ENCODE data around the gene LHFPL6.

Gene LHFPL6

DNA sequence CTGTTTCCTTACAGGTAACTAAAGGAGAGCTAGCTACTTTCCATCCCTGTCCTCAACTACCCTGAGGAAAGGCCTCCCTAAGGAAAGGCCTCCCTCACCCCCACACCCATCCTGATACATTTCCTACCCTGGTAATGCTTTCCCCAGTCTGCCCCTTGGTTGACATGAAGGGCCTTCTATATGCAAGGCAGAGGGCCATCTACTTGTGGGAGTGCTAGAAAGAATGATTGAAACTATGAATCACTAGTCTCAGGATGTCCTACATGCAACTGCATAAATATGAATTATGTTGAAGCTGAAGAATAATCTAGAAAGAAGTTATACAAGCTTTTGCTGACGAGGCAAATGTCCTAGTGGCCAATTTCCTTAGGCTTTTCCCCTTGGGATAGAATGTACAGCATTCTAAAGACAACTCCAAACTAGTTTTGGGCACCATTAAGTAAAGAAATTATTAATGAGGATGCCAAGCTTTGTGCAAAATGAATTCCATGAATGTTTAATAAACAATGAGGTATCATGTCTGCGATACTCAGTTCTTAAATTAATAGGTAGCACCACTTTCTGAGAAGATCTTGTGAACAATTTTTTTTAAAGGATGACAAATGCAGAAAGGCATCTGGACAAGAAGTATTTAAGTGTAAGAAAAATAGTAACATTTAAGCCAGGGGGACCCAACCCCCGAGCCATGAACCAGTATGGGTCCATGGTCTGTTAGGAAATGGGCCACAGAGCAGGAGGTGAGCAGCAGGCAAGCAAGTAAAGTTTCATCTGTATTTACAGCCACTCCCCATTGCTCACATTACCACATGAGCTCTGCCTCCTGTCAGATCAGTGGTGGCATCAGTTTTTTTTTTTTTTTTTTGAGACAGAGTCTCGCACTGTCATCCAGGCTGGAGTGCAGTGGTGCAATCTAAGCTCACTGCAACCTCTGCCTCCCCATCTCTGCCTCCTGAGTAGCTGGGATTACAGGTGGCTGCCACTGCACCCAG is 223.0 kb downstream of the LHFPL6 start:
- DNase-seq, result no peak

DNA sequence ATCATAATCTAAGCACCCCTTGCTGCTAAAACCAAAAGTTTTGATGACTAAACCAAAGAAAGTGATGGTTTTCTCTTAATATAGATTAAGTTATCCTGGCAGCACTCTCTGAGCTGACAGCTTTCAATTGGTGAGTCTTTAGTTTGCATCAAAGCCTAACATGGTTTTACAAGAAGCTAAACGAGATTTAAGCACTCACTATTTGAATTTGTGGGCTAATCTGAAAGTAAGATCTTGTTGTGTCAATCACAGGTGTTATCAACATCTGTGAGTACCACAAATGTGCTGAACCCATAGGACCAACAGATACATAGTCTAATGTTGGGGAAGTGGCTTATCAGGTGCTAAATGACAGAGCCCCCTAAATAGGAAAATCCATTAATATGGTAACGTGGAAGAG is 223.9 kb downstream of the LHFPL6 start:
- DNase-seq, result no peak

DNA sequence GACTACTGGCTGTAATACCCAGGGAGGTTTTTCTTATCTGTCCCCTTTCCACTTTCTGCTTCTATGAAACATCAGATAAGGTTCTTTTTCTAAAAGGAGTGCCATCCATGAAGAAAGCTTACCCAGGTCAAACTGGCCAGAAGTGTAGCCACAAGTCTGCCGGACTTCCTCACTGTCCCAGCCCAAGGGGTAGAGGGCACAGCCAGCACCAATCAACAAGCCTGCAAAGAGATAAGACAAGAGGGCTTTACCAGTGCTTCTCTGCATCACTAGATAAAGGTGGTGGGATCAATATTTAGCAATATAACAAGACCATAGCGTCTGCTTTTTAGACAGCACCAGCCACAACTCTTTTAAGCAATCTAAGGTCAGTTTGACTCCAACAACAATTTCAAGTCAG is 224.7 kb downstream of the LHFPL6 start:
- DNase-seq, result no peak

DNA sequence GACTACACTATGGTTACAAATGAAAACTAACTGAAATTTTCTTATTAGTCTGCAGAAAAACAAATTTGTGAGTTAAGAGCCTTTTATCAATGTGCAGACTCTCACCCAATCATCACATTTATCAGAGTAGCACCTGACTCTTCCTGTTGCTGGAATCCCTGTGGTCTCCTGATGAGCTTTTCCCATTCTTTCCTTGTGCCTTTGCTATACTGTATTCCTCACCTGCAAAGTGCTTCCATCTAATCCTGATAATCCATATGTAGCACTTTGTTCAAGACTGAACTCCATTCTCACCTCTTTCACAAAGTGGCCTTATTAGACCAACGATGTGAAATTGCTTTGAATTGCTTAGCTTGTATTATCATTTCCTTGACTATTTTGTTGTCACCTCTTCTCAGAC is 225.3 kb downstream of the LHFPL6 start:
- DNase-seq, result no peak

DNA sequence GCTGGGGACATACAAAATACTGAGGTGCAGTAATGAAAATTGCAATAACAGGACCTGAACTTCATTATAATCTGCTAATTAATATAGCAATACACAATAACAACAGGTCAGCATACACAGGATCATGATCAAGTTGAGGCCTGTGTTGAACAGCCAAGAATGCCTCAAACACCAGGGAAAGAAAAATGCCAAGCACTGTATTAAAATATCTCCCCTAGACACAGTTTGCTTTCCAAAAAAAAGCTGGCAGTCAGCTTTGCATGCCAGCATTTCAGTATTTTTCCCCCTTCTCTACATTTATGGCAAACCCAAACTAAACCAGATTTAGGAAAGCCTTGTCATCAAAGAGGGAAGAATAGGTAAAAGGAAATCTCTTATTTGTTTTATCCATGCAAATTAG is 226.9 kb downstream of the LHFPL6 start:
- DNase-seq, result no peak

DNA sequence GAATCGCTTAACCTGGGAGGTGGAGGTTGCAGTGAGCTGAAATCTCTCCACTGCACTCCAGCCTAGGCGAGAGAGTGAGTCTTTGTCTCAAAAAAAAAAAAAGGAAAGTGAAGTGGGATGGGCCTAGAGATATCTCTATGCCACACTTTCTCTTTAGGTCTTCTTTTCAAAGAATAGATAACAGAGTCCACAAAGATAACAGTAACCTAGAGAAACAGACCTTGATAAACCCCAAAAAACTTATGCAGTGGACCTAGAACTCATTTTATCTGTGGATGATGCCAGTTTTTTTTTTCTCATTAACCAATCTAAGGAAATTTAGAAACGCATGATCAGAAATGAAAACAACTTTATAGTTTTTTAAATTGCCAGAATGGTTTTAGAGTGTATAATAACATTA is 227.4 kb downstream of the LHFPL6 start:
- no peak for DNase-seq

DNA sequence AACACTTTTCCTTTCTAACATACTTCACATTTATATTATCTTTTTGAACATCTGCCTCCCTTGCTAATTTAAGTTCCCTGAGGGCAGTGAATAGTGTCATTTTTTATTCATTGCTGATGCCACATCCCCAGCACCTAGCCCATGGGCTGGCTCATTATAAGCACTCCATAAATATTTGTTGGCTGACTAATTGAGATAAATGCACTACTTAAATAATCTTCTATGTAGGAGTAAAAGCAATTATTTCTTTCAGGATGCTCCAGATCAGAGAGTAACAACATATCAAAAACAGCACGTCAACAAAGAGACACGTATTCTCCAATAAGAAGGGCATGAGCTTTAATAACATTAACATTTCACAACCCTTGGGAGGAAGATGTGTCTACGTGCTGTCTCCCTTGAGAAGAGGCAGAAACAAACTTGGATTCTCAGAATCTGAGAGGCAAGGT is 228.2 kb downstream of the LHFPL6 start:
- DNase-seq, result no peak

DNA sequence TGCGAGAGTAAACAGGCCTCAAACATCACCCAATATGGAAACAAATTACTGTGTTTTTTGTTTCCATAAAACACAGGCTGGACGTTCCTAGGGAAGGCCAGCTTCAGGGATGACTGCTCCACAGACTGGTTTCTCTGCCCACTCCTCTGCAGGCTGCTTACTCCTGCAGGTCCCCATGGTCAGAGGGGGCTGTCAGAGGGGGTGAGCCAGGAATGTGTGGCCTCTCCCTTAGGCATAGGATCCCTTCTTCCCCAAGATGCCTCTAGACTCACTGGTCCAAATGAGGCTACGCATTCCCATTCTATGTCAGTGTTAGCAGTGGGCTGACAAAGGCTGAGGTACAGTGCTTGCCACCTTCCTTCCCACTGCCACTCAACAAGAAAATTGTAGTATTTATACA is 229.8 kb downstream of the LHFPL6 start:
- no peak for DNase-seq

DNA sequence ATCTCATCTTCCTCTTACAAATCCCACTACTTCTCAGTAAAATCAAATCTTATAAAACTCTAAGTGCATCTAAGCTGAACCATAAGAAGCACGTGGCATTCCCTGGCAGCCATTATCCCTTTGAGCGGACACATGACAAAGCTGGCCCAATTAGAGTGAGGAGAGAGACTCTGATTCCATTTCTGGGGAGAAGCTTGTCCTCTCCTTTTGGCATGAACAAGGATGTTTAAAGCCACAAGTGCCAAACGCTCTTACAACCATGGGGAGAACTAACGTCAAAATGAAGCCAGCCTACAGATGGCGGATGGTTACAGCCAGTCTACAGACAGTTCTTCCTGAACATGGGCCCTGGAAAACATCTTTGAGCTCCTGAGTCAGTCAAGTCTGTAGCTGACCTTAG is 231.3 kb downstream of the LHFPL6 start:
- no peak for DNase-seq

DNA sequence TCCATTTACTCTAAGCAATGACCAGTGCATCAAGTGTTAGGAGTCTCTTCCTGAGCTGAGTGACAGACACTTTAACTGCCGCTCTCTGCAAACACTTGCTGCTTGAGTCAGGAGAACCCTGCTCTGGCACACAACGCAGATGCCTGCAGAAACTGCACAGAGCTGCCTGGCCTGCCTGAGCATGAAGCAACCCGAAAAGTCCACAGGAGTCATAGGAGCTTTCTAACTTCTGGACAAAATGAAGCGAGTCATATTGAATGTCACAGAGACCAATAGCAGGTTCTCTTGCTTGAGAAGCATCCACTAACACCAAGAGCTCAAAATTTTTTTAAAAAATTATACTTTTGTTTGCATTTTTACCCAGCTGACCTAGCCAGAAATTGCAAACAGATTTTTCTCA is 232.4 kb downstream of the LHFPL6 start:
- DNase-seq, result no peak

DNA sequence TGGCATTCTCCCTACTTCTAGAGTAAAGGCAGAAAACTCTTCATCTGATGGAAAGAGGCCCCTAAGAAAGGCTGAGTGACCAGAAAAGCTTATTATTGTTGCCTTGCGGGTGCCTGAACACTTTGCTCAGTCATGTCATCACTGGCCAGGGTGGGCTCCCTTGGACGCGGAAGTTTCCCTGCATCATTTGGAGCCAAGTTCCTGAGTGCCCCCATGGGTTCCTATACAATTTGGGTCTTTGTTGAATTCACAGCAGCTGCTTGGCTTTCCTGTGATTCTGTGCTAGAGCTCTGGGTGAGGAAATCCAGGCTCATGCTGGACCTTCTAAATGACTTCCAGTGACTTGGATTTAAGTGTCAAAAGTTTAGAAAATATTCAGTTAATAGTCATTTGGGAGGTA is 232.9 kb downstream of the LHFPL6 start:
- DNase-seq, result no peak

DNA sequence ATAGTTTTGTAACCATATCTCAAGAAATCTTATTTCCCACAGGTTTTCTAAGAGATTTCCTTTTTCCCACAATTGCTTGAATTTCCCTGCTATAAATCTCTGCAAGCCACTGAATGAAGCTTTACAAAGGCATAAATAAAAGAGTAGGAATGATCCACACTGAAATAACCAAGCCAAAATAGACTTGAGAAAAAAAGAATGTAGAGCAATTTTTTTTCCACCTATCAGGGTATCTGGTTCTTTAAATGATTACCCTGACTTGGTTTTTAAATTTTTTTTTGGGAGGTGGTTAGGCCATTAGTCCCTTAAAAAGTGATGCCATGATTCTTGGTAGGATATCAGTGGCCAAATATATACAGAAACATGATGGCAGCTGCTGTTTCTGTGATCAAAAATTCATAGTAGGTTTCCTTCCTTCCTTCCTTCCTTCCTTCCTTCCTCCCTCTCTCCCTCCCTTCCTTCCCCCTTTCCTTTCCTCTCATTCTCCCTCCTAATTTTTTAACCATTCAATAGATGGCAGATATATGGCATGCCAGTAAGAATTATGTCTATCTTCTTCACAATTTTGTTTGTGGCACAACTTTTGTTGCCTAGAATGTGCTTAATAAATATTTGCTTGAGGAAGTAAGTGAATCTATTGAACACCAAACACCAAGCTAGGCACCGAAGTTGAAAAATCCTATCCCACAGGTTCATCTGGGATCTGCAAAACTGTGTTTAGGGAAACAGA is 233.7 kb downstream of the LHFPL6 start:
- no peak for DNase-seq

DNA sequence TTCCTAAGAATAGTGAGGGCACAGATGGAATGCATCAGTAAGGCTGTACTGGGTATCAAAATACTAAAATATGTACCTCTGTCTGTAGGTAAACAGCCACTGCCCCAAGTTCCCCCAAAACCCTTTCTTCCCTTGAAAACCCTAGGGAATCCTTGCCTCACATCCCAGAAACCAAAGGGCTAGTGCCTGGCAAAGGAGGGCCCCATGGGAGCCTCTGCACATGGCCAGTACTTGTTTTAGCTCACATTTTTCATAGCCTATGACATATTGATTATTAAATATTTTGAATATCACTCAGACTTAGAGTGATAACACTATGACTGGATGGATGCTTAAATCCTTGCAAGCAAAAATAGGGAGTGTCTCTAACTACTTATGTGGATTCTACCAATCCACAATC is 237.1 kb downstream of the LHFPL6 start:
- no peak for DNase-seq

DNA sequence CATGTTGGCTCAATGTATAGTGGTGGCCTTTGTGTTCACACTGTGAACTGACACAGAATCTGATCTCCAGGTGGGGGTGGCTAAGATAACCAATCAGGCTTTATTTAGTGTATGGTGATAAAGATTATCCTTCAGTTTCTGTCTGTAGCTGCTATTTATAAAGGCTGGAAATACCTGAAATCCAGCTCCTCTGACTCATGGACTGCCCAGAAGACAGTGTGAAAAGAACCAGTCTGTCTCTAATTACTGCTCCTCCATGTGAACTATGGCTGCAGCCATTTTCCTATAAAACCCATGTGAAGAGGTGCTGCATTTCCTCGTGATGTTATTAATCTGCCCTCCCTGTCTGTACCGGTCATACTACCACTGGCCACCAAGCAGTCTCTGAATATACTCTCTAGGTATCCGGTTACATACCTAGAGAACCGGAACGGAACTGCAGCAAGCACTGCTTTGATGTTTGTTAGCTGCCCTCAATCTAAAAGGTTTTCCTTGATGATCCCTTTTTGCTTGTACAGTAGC is 238.0 kb downstream of the LHFPL6 start:
- no peak for DNase-seq

DNA sequence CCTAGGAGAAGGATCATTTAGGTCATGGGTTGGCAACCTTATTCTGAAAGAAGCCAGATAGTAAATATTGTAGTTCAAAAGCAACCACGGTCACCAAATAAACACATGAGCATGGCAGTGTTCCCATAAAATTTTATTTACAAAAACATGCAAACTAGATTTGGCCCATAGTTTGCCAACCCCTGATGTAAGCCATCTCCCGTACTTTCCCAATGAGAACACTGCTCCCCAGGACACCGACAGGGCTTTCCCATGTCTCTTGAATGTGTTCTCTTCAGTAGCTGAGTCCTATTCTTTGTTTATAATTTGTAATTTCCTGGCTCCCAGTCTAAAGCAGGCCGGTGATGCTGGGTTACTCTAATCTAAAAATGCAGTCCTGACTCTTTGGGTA is 239.6 kb downstream of the LHFPL6 start:
- DNase-seq, result no peak

DNA sequence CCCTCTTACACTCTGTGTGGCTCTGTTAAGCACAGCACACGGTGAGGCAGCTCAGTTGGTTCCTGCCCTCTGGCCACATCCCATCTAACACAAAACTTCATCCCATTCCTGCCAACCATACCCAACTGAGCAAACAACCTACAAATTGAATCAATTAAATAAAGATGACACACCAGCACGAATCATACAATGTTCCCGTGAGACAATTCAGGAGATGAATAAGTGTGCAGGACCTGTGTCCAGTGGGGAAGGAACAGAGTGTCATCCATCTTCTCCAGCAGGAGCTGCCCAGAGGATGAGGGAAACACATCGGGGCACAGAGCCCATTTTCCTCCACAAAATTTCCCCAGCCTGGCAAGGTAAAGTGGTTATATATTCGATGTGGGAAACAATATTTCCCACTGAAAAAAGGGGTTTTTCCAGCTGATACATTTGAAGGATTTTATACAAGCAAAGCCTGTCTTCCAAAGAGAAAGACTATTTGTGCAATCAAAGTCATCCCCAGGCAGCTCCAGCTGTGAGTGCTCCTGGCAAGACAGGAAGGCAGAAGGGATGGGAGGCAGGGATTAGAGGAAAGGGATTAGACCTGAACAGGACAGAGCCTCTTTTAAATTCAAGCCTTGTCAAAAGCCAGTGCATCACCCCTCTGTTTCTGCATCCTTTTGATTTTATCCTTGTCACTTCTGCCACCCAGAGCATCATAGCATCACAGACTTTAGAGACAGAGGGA is 240.2 kb downstream of the LHFPL6 start:
- DNase-seq, result no peak

DNA sequence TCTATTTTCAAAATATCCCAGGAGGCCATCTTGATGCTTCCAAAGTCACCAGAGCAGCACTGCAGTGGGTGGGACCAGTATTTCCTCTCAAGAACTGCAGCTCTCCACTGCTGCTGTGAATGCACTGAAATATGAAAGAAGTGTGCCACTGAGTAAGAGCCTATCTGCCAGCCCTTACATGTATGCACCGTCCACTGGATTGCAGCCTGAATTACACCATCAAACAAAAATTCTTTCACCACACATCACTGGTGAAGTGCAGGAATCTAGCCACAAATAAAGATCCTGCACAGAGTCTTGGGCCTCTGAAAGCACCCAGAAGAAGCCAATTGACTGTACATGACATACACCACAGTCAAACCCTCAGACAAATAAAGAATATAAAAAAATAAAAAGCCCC is 249.0 kb downstream of the LHFPL6 start:
- no peak for DNase-seq

DNA sequence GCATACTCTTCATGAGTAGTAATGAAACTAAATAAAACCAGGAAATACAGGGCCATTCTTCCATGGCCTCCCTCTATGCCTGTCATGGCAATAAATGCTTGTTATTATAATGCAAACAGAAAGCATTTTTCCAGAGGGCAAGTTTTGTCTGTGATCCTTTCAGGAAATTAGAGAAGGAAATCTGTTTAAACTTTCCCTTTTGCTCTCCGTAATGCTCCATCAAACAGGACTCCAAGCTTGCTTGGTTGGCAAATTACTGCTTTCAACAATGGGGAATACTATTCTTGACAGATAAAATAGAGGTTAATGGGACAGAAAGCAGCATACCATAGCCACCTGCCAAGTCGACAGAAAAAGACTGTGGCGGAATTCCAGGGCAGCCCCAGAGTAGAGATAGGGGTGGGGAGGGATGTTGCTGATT is 252.5 kb downstream of the LHFPL6 start:
- no peak for DNase-seq

DNA sequence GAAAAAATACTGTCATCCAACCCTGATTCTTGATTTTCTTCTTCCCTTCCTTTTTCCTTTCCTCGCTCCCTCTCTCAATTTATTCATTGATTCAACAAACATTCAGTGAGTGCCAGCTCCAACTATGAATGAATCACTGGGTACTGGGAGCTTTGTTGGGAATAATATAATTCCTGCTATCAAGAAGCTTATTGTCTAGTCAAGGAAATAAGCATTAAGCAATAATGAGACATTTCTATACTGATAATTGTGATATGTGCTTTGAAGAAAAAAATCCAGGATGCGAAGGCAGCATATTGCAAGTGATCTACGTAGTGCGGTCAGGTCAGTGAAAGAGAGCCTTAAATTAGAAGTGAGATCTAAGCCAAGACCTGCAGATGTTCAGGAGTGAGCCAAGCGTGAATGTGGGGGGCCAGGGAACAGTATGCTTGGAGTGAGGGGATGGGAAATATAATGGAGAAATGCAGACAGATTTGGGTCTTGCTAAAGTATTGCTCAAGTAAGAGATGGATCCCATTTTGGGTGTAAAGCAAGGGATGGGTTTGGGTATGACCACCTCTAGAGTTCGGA is 253.5 kb downstream of the LHFPL6 start:
- no peak for DNase-seq

DNA sequence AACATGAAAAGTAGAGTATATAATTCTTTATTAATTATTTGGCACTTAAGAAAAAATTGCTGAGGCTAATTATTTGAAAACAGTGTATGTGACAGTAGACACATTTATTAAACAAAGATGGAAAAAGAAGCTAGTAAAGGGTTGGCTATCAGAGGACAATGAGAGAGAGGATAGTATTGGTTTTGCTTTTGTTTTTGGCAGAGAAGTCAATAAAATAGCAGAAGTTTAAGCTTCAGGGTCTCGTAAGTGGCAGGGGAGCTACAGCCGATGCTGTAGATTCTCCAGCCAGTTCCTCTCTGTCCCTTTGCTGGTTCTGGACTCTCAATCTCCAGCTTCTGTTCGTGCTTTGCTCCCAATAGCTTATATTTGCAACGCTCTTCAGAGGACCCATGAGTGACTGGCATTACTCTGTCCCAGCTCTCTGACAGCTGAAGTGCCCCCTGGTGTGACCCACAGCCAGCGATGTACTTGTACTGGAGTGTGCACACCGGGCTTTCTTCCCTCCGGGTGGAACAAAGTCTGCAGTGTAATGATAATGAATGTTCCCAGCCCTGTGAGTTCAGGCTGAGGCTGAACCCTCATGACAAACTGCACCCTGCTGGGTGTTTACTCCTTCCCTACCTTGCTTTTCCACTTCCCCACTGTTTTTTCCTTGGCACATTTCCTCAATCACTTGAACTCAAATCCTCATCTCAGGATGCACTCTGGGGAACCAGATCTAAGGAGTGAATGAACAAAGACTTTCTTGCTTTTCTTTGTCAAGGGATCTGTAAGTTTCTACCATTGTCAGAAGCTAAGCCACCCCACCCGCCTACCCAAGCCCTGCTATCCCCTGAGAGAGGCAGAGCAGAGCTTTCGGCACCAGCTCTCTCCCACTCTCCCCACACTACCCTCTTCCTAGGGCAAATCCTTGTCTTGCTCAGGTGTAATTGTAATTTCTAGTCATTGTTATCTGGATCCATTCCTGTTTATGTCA is 254.8 kb downstream of the LHFPL6 start:
- no peak for DNase-seq

DNA sequence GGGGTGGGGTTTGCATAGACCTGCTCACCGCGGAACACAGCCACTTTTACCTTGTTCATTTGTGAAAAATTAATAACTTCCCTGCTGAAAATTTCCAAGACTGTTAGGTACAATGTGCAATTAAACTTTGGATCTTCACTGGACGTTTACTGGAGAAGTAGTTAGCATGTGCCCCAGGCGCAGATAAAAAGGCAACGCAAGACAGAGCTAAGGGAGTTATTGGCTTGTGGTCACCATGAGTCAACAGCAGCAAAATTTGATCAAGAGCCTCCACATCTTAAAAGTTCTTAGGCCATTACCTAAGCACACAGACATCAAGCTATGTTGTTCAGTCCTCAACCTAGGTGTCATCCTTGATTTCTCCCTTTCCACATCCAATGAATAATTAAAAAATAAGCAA is 257.0 kb downstream of the LHFPL6 start:
- DNase-seq, result no peak

DNA sequence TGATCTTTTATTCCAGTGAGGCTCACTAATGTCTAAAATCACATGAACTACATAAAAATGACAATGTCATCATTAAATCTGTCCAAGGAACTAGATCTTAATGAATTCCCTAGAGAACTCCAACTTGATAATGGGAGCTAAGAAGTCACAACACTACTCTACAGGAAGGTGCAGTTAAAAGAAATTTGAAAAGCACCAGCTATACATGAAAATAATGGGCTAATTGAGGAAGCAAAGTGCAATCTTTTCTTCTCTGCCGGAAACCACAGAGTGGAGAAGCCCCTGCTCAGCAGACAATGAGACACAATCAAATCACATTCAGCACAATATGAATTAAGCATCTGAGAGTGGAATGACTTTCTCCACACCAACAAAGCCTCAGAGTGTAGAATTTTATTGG is 261.7 kb downstream of the LHFPL6 start:
- DNase-seq, result no peak

Data from activated CD4-positive, alpha-beta T cell treated with anti-CD3 and anti-CD28 coated beads, Interleukin-2, amount 50 U/mL, for 1 hour (primary cell).